ENCODE results near the gene PHLPP1.

DNA sequence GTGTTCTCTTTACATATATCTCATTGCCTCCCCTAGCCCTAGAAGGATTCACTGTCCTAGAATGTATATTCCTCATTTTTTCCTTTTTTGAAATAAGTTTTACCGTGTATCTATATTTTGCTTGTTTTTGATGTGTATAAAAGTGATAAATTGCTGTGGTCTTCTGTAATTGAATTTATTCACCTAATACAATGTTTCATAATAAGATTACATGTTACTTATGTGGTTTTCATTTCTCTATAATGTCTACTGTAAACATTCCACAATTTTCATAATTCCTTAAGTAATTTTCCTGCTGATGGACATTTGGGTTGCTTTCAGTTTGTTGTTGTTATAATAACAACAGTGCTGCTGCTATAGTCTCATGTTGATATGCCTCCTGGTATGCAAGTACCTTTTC, 118.2 kb downstream of the PHLPP1 start:
- TF ChIP-seq, protein P1, sequence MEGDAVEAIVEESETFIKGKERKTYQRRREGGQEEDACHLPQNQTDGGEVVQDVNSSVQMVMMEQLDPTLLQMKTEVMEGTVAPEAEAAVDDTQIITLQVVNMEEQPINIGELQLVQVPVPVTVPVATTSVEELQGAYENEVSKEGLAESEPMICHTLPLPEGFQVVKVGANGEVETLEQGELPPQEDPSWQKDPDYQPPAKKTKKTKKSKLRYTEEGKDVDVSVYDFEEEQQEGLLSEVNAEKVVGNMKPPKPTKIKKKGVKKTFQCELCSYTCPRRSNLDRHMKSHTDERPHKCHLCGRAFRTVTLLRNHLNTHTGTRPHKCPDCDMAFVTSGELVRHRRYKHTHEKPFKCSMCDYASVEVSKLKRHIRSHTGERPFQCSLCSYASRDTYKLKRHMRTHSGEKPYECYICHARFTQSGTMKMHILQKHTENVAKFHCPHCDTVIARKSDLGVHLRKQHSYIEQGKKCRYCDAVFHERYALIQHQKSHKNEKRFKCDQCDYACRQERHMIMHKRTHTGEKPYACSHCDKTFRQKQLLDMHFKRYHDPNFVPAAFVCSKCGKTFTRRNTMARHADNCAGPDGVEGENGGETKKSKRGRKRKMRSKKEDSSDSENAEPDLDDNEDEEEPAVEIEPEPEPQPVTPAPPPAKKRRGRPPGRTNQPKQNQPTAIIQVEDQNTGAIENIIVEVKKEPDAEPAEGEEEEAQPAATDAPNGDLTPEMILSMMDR (IDR thresholded peaks at IDR 0.05; ENCODE audit: insufficient read depth, low read depth, low read length), result no peak
- TF ChIP-seq EZH2 (IDR thresholded peaks at IDR 0.05; ENCODE audit: insufficient read depth, low read length), result no peak

All from astrocyte (in vitro differentiated cells and primary cell).